HG02970 (cell line): Measurements from ENCODE around the gene TWIST2.

Source experiments
- ATAC-seq: cut with Tn5 transposase; IDR thresholded peaks from one replicate; pipeline ENCODE4 v1.9.1; 2021; ENCODE audit warnings: mild to moderate bottlenecking, moderate library complexity, moderate number of reproducible peaks; ENCODE audit not compliant: unreplicated experiment, low FRiP score

The TWIST2 gene

GRCh38 chr2:238847841-238848690, at the start of gene TWIST2:
Gene TWIST2 (plus strand): TSS chr2:238848085. CDS start chr2:238848216, 131 bp downstream.
- no peak for ATAC-seq

DNA sequence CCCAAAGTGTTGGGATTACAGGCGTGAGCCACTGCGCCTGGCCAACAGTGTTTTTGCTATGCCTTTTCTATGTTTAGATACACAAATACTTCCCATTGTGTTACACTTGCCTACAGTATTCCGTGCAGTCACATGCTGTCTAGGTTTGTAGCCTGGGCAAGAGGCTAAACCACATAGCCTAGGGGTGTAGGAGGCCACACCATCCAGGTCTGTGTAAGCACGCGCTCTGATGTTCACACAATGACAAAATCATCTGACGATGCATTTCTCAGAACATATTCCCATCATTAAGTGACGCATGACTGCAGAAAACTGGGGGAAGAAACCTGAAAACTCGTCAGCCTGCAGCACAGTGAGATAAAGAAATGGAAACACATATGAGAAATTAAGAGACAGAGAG, 46.1 kb upstream of the TWIST2 start:
- ATAC-seq: no peak

GRCh38 chr2:238802957-238803356, 44.9 kb upstream of the TWIST2 start:
- ATAC-seq: no peak

- no peak for ATAC-seq
These were observed 43.7 kb upstream of the TWIST2 start for GRCh38 chr2:238803996-238804870.

DNA sequence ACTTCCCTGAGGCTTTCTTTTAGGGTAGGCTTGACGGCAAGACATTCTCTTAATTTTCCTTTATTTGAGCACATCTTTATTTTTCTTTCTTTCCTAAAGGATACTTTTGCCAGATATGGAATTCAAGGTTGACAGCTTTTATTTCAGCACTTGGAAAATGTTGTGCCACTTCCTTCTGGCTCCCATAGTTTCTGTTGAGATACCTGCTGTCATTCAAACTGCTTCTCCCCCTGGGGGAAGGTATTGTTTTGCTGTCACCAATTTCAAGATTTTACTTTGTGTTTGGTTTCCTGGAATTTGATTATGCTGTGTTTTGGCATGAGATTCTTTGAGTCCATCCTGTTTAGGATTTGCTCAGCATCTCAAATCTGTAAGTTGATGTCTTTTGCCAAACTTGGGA, 39.1 kb upstream of the TWIST2 start:
- no peak for ATAC-seq

DNA sequence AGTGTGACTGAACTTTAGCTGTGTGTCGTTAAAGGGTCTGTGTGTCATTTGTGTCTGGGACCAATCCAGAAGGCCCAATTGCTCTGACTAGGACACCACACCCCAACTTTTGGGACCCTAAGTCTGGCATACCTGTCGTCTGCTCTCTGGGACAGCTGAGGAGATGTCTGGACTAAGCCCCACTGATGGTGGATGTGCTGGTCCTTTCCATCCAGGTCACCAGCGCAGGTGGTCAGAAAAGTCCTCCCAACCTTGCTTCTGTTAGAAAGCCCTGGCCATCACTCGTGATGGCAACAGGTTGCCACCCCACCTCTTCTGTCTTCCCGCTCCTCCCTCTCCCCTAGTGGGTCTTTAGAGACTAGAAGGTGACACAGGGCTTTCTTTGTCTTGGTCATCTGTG, 37.6 kb upstream of the TWIST2 start:
- no peak for ATAC-seq

DNA sequence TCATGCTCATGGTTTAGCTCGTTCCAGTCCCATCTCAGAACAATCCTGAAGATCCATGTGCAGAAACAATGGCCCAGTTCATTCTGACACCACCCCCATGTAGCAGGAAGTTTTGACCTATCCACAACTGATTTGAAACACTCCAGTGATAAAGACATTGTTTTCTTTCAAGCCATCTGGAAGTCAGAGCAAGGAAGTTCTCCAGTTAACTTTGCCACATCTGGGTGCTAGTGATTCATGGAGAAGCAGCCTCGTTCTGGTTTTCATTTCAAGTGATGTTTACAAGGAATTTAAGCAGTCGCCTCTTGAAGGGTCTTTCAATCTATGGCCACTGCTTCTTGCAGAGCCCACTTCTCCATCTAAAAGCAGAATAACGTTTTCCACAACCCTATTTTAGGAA, 36.6 kb upstream of the TWIST2 start:
- ATAC-seq: no peak

DNA sequence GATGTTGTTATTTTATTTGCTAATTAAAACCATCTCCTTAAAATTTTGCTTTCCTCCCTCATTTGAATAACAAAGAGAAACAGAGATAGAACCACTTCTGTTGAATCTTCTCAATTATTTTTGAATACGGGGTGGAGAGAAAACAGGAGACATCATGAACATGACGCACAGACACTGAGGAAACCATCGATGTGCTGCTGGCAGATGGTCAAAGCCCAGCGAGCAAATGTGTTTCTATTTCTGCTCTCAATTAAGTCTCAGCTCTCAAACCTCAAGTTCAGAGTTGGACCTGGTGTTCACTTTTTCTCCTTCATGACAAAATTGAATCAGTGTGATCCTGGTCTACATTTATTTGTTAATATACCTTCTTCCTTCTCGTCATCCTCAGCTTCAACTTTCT, 36.1 kb upstream of the TWIST2 start:
- no peak for ATAC-seq

DNA sequence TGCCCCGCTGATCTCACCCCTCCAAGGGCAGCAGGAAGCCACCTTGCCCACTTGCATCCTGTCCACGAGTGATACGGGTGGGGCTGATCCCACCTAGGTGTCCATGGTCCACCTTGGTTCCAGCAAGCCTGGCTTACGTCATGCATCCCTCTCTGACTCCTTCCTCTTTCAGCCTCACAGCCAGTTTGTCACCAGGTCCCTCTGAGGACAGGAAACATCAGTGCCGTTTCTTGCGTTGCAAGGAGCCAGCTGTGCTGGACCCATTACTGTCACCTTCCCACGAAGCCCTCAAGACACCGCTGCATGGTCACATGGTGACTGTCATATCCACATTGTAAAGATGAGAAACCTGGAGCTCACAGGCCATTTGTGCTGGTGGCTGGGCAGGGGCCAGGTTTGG, 34.8 kb upstream of the TWIST2 start:
- ATAC-seq: no peak

GRCh38 chr2:238814815-238815214, 33.1 kb upstream of the TWIST2 start:
- ATAC-seq: no peak

- no peak for ATAC-seq
These were observed 31.6 kb upstream of the TWIST2 start for GRCh38 chr2:238816291-238816690.

DNA sequence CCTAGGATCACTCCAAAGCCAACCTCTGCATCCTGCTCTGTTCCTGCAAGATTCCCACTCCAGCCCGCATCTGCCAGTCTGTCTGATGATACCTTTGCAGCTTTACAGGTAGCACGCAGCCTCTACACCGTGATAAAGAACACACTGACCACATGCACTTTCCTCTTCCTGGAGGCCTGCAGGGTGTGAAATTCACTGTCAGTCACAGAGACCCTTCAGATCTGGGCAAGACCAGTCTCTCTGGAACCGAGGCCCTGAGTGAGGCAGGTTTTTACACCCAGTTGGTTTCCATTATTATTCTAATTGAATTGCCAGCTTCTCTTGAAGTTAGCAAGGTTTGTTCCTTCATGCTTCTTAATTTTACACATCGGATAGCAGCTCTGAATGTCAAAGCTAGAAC, 30.5 kb upstream of the TWIST2 start:
- ATAC-seq: no peak

DNA sequence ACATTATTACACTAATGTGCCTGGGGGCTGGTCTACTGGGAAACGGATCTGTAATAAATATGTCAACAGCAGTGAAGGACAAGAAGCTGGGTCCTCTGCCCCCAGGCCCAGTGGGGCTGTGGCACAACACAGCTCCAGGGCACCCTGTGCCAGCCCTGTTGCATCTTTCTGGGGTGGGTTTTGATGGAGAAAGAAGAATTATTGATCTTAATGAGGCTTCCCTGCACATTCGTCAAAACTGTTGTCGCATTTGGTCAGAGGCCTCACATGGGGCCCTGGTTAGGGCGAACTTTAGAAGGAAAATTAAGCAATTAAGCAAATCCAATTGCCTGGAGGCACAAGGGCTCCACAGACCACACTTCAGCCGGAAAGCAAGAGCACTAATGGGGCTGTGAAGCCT, 30.0 kb upstream of the TWIST2 start:
- ATAC-seq: no peak

DNA sequence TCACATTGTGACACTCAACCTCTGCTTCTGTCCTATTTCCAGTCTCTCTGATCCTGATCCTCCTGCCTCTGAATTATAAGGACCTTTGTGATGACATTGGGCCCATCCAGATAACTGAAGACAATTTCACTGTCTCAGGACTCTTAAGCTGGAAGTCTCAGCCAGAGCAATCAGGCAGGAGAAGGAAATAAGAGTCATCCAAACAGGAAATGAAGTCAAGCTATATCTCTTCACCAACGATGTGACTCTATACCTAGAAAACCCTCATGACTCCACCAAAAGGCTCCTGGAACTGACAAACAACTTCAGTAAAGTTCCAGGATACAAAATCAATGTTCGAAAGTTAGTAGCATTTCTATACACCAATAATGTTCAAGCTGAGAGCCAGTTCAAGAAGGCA, 29.3 kb upstream of the TWIST2 start:
- ATAC-seq: no peak

- no peak for ATAC-seq
These were observed 27.7 kb upstream of the TWIST2 start for GRCh38 chr2:238820197-238820596.

- no peak for ATAC-seq
These were observed 27.0 kb upstream of the TWIST2 start for GRCh38 chr2:238820916-238821315.

DNA sequence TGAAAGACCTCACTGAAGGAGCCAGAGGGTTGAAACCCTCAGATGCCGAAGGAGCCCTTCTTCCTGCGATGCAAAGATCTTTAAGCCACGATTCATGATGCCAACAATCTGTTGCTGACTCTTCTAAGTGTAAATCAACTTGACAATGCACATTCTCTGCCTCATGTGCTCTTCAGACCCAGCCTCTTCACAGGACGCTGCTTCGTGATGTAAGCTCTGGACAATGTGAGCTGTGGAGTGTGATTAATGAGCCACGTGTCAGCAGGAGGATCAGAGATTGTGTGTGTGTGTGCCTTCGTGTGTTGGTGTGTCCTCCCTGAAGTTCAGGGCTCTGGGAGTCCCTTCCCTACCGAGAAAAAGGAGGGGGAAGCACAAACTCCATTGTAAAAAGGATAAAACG, 26.5 kb upstream of the TWIST2 start:
- ATAC-seq: no peak

DNA sequence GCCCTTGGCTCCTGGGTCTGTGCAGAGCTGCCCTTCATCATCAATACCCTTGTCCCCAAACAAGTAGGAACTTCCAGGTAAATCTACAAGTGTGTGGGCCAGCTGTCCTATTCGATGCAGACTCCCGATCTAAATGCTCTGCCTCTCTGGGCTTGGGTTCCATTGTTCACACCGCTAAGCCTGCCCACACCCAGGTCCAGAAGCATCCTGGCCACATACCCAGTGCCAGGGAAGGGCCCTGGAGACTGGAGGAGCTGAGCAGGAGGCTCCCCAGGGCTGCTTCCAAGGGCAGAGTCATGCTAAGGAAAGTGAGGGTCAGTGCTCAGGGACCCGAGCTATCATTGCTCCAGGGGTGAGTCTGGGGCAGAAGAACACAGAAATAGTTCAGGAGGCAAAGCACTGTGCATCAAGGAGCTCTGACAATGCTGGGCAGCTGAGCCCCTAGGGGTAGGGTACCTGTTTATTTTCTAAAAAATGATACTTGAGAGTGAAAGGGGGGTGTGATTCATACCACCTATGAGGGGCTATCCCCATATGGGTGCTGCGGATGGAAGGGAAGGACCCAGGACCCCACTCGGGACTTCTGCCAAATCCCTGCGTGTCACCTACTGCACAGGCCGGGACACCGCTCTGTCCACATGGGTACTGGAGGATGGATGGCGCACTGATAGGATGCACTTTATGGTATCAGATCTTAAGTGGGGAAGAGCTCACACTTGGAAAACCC, 25.8 kb upstream of the TWIST2 start:
- no peak for ATAC-seq

GRCh38 chr2:238822955-238823354, 24.9 kb upstream of the TWIST2 start:
- ATAC-seq: no peak

- no peak for ATAC-seq
These were observed 16.7 kb upstream of the TWIST2 start for GRCh38 chr2:238831177-238831576.

GRCh38 chr2:238834982-238835381, 12.9 kb upstream of the TWIST2 start:
- ATAC-seq: no peak
